AG09309 (cell line): ENCODE measurements around the gene GRIFIN.

ENCODE experiments used
- DNase-seq: peaks from one replicate; pipeline ENCODE4 v3.0.0-alpha.2; 2010; ENCODE audit warnings: low read depth
- H3K4me3 ChIP-seq: 2 replicates; pipeline ENCODE4 v1.5.1; 2011; ENCODE audit warnings: mild to moderate bottlenecking, low read depth, low read length, moderate library complexity; ENCODE audit not compliant: control insufficient read depth
- CTCF ChIP-seq: IDR thresholded peaks from 2 replicates; pipeline ENCODE4 v1.5.1; 2011; ENCODE audit warnings: mild to moderate bottlenecking, low read depth, low read length, inconsistent platforms; ENCODE audit not compliant: insufficient read depth, control insufficient read depth; ENCODE audit errors: missing control alignments

GRIFIN gene

DNA sequence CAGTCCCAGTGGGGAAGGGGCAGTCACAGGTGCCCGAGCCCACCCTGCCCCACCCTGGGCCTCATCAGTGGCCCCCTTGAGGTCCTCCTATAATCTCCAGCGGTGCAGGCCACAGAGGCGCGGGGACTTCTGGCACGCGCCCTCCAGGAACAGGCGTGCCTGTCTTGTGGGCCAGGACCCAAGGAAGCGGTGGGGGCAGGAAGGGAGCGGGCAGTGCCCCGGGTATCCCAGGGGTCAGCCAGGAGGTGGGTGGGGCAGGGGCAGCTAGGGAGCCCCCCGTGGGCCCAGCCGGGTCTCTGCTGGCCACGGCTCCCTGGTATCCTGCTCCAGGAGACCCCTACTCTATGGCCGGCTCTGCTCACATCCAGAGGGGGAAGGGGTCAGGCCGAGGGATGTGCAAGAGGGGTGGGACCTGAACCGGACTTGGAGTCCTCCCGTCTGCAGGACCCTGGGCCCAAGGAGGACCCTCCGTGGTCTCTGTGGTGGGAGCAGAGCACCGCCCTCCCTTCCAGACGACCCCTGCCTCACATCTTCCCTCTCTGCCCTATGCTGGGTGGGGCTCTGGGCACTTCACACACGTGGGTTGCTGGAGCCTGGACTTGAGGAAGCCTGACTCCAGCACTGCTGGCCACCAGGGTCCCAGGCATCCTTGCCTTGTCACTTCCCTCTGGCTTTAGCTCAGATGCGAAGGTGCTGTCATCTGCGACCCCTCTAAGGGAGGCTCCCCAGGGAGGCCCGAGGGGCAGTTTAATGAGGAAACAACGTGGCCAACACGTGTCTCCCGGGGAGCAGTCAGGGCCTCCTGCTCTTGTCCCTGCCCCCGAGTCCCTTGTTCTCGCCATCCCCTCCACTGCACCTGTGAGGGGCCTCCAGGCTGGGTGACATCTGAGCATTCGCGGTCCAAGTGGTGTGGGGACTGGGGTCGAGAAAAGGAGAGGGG is 18.3 kb upstream of the GRIFIN start:
- no peak overlapping the region for H3K4me3 ChIP-seq
- no peak for TF ChIP-seq CTCF
- no peak for DNase-seq

DNA sequence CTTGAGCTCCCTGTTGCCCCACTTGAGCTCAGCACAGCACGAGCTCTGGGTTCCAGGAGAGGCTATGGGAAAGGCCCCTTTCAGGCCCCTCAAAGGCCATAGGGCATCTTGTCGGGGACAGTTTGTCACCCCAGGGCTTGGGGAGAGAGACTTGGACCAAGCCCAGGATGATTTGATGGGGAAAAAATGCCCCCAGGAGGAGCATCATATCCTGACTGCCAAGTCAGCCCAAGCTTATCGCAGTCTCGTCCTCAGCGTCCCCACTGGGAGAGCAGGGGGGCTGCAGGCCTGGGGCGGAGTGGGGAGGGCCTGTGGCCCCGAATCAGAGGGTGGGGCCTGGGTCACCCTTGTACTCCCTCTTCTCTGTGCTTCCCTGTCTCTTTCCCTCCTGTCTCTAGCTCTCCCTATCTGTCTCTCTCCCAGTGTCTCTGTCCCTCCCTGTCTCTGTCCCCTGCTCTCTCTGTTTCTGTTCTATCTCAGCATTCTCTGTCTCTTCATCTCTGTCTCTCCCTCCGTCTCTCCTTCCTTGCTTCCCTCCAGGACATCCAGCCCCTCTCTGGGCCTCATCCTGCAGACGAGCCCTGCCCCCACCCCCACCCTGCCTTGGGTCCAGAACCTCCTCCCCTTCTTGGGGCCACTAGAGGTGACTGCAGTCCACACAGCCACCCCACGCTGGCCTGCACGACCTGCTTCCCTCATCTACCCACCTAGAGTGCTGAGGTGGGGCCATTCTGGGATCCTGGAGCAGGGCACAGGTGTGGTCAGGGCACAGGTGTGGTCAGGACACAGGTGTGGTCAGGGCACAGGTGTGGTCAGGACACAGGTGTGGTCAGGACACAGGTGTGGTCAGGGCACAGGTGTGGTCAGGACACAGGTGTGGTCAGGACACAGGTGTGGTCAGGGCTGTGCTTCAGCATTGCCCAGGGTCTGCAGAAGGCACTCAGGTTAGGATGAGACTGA is 17.3 kb upstream of the GRIFIN start:
- H3K4me3 ChIP-seq: no peak overlapping the region
- no peak for DNase-seq
- no peak for TF ChIP-seq CTCF

GRCh38 chr7:2492038-2492437 is 15.8 kb upstream of the GRIFIN start:
- H3K4me3 ChIP-seq: no peak overlapping the region
- no peak for TF ChIP-seq CTCF
- no peak for DNase-seq

DNA sequence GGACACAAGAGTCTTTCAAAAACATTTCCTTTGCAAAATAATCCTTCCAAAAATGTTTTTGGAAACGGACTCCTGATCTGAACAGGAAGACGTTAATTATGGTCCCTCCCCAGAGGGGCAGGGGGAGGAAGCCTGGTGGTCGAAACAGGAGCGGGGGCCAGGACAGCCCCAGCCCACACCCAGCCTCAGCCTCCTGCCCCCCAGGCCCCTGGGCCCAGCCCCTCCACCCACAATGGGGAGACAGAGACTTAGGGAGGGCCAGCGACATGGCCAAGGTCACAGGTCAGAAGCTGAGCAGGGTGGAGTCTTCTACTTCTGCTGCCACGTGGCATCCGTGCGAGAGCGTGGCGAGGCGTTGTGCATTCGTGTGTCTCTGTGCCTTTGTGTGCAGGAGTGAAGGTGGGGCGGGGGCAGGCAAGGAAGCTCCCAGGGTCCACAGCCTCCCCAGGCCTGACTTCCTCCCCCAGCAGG is 14.0 kb upstream of the GRIFIN start:
- DNase-seq: no peak
- no peak overlapping the region for H3K4me3 ChIP-seq
- no peak for TF ChIP-seq CTCF

DNA sequence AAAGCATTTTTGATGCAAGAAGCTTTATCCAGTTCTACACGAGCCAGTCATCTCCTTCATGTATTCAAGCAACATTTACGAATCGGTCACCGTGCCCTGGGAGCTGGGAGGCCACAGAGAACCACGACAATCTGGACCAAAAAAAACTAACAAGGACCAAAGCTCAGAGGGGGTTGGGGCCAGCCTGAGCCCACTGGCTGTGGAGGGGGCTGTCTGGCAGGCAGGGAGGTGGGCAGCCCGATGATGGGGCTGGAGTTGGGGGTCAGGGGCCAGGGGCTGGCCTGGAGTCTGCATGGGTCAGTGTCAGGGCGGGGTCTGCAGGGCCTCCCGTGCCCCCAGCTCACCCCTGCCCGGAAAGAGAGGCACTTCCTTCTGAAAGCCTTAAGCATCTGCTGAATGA is 12.5 kb upstream of the GRIFIN start:
- DNase-seq: no peak
- no peak for TF ChIP-seq CTCF
- no peak overlapping the region for H3K4me3 ChIP-seq

DNA sequence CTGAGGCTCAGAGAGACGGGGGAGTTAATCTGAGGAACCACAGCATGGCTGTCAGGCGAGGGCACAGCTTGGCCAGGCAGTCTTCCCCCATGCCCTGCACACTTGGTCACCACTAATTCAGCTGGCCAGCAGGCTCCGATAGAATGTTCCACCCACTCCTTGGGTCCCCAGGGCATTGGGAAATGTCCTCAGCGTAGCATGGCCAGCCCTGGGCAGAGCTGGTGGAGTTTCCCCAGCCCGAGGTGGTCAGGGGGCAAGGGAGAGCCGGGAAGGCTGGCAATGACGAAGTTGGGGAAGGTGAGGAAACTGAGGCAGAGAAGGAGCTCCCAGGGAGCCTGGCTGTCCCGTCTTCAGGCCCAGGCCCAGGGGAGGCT is 12.1 kb upstream of the GRIFIN start:
- no peak for DNase-seq
- no peak overlapping the region for H3K4me3 ChIP-seq
- no peak for TF ChIP-seq CTCF
